GM19240 (cell line): ENCODE data around the gene LPCAT1.
"Not testable (repeated sequence)": the region's sequence is repeated elsewhere in the genome, so short reads cannot be mapped to it uniquely, and the experiment has no call there.

Source experiments
- DNase-seq: peaks from one replicate; pipeline ENCODE4 v3.0.0; 2011; ENCODE audit warnings: low spot score; ENCODE audit not compliant: insufficient read length

LPCAT1 gene

DNA sequence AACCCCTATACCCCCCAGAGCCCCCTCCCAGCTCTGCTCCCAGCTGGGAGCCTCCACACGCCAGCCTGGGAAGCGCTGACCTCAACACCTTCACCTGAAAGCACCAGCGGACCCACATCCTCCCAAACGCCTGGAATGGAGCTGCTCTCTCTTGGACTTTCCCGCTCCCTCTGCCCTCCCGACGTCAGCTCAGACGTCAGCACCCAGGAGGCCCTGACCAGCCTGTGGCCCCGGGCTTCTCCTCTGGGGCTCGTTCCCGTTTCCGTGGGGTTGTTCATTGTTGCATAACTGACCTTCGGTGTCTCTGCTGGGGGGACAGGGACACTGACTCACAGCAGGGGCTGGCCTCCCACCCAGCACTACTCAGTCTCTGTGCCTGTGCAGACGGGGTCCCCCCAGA is 43.5 kb downstream of the LPCAT1 start:
- no peak for DNase-seq

DNA sequence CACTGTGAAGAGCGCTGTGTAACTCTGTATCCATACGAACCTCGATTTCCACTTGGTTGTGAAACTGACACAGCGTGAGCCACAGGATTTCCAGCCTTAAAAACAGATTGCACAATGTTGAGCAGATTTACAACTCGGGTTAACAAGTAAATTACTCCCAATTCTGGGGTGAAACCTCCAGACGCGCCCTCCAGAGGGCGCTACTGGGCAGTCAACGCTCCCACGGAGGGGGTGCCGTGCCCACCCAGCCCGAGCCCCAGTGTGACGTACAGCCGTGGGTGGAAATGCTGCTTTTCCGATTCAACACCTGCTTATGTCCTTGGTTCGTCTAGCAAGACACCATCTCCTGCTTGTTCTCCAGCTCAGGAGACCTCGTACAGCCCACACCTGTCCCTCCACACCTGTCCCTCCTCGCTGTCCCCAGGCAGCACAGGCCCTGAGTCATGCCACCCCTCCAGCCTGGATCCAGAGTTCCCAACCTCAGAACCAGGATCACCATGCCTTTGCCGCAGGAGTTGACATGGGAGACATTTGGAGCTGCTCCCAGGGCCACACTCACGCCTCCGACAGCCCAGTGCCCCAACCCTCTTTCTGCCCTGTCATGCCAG is 44.1 kb downstream of the LPCAT1 start:
- DNase-seq = peak; percentile 64

DNA sequence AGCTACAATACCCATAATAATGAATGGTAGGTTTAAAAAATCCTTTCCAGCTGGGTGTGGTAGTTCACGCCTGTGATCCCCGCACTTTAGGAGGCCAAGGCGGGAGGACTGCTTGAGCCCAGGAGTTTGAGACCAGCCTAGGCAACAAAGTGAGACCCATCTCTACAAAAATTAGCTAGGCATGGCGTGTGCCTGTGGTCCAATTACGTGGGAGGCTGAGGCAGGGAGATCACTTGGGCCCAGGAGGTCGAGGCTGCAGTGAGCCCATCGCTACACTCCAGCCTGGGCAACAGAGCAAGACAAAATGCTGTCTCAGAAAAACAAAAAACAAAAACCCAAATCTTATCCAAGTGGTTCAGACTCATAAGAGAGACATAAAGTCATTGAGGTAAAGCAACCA is 44.7 kb downstream of the LPCAT1 start:
- DNase-seq = no peak

DNA sequence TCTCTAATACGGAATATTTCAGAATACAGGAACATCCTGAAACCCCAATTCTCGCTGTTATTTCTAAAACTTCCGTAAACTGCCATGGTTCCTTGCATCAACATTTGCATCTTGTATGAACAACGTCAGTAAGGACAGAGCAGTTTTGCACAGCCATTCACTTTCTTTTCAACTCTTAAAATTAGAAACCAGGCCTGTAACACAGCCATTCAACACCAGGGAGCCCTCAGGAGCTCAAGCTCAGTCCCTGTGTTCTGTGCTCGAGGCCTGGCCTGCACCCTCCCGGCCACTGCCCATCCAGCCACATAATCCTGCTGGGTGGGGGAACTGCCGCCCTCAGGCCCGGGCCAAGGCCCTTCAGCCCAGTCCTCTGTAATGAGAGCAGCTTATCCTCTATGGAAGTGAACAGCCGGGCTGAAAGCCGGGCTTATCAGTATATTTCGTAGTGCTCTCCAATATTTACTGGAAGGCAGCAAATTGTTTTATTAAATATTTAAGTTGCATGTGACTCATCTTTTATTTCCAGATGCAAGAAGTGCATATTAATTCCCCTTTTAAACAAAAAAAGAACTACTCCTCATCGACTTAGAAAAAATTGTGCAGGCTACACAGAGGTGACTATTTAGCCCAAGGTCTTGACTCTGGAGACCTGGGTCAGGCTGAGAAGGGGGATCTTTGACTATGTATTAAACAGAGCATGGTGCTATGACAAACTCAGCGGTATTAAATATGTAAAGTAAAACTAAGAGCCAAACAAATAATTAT is 45.3 kb downstream of the LPCAT1 start:
- DNase-seq = no peak

DNA sequence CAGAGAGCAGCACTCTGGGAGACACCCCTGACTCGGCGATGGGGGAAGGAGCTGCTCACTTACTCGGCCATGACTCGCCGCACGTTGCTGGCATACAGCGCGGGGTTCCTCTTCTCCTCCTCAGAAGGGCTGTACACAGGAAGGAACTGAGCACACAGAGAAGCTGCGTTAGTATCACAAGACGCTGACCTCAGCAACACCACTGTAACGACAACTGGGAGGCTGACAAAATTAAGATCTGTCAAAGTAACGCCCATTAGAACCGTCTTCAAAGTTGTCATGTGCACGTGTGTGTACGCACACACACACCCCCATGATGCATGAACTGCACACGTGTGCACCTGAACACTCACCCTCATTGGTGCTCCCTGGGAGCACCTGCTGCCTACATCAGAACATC is 46.4 kb downstream of the LPCAT1 start:
- no peak for DNase-seq

DNA sequence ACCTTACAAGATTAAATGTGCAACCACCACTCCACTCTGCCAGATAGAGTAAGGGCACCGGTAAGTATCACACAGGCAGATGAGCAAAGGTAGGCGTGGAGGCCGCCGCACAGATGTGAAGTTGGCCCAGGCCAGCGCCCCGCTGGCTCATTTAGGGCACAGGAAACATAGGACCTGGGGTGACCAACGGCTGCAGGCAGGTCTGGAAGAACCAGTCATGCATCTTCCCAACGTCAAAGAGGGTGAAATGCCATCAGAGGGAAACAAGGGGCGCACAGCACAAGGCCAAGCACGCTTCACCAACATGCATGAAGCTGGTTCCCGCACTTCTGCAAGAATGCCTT is 46.8 kb downstream of the LPCAT1 start:
- DNase-seq = no peak

DNA sequence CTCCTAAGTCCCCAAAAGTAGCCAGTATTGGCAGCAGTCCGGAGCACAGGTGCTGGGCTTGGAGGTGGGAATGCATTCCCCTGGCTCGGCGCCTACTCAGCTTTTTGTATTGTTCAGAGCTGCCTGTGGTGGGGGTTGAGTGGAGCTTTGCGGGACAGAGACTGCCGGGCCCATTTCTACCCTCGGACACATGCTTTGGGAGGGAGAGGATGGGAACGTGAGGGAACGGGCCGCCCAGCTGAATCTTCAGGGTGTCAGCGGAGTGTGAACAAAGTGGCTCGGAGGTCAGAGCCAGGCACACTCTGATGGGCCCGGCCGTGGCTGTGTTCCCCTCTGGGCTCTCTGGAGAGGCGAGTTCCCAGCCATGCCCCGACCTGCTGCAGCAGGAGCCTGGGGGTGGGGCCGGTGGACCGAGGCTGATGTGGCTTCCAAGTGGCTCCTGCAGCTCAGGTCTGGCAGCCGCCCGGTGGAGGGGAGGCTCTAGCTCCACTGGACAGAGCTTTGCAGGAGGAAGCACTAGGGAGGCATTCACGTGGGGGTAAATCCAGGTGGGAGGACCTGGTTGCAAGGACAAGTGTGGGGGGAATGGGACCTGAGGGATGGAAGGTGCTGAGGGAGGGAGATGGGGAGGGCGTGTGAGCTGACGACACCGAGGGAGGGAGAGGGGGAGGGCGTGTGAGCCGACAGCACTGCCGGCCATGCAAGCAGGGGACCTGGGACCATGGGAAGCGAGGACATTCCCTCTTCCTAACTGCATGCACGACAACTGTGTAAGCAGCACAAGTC is 47.4 kb downstream of the LPCAT1 start:
- DNase-seq = no peak

DNA sequence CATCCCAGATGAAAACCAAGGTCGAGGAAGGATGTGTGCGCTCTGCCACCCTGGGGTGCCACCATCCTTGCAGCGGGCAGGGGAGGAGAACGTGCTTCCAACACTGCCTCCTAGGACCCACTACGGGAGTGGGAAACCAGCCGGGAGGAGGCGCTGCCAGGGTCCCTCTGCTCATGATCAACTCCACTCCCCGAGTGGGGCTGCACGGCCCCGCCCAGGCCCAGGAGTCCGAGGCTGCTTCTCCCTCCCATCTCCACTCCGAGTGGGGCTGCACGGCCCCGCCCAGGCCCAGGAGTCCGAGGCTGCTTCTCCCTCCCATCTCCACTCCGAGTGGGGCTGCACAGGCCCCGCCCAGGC is 48.2 kb downstream of the LPCAT1 start:
- not testable (repeated sequence) for DNase-seq

DNA sequence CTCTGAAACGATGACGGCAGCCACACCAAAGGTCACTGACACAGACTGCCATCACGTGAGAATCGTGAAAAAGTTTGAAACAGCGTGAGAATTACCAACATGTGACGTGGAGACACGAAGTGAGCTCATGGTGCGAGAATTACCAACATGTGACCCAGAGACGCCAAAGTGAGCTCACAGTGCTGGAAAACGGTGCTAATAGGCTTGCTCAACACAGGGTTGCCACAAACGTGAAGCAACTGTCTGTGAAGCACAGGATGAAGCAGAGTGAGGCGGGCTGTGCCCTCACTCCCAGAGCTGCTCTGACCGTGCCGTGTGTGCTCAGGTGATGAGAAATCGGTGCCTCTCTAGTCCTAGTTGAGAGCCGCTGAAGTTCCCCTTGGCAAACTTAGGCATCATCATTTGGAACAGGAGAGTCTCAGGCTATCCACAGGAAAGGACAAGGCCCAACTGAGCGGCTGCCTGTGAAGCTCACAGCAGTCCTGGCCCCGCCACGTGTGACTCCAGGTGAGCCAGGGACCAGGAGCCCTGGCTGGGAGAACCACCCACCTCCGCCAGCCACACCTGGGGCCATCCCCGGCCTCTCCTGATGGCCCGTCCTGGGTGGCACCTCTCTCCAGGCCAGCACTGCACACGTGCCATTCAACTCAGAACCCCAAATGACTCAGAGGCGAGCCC is 48.8 kb downstream of the LPCAT1 start:
- DNase-seq = no peak

DNA sequence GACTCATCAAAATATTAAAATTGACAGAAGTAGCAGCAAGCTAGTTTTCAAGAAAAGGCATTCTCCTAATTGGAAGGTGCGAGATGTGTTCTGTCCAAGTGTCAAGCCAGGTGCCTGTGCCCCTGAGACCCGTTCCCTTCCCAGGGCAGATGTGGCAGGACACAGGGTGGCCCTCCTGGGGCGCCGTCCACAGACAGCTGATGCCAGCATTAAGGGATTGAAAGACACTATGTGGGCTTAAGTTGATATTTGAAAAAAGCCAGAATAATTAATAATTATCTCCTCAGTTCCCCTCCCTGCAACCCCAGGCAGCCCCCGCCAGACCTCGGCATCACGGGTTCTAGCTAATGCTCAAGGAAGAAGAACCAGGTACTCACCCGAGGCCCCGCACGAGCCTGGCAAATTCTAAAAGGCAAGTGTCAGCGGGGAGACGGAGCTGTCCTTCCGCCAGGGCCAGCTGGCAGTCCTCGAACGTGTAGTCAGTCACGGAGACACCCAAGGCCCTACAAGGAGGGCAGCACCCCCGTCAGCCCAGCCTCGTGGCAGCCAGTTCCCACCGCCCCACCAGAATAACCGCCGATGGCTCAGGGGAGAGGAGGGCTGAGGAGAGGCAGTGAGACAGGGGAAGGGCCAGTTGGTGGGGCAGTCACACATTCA is 49.4 kb downstream of the LPCAT1 start:
- DNase-seq = no peak

DNA sequence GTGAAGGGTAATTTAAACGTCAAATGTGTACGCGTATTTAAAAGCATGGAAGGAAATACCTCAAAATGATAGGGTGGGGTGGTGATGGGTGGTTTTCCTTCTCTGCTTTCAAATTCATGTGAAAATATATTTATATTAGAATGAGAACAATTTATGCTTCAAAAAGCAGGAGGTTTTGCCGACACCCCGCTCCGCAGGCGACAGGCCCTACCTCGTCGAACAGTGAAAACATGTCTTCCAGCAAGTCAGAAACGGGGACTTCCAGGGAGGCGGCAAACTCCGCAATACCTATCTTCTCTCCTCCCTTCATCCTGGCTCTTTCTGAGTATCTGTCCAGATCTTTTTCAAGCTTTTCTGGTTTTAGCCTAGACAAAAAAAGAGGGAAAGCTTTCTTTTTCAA is 50.0 kb downstream of the LPCAT1 start:
- DNase-seq = no peak

DNA sequence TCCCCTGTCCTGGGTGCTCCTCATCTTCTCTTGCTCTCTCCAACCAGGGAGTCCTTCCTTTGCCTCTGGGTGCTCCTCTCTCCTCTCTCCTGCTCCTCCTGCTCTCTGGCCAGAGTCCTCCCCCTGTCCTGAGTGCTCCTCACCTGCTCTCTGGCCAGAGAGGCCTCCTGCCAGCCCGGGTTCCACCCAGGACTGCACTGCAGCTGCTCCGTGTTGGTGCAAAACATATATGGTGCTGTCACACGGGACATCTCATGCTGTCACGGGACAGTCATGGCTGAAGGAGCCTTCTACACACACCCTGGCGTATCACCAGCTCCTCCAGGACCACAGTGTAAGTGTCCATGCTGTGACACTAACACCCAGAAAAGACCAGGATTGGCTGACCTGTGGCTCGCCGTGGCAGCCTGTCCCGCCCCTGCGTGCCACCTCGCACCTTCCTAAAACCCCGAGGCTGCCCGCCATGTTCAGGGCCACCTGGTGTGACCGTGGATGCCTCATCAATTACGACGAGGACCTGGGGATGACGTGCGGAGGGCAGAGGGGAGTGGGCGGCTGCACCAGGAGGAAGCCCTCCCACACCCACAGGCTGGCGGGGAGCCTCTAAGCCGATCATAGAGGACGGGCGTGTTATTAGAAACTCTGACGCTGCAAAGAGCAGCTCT is 50.7 kb downstream of the LPCAT1 start:
- no peak for DNase-seq

DNA sequence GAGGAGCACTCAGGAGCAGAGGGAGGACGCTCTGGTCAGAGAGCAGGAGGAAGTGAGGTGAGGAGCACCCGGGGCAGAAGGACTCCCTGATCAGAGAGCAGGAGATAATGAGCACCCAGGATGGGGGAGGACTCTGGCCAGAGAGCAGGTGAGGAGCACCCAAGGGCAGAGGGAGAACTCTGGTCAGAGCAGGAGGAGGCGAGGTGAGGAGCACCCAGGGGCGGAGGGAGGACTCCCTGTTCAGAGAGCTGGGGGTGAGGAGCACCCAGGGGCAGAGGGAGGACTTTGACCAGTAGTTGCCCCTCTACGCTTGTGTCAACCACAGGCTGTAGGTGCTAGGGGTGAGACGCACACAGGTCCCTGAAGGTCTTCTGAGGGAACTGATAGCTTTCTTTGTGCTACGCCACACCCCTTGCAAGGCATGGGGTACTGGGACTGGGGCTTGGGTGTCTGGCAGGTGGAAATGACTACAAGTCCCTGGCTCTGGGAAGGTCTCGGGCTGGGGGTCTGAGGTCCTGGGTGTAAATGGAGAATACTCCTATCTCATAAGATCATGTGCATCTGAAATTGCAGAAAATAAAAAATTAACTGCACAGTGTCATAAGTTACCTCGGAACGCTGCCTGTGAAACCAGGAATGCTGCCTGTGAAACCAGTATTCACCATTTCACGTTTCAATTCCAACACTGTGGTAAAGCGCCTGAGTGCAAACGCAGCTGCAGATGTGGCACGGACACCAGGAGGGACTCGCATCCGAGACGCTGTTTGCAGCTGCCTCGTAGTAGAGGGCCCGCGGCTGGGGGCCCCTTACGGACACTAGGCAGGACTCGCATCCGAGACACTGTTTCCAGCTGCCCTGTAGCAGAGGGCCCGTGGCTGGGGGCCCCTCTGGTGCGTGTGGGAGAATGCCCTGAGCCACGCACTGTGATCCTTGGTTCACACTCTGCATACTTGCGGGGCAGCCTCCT is 51.5 kb downstream of the LPCAT1 start:
- no peak for DNase-seq

DNA sequence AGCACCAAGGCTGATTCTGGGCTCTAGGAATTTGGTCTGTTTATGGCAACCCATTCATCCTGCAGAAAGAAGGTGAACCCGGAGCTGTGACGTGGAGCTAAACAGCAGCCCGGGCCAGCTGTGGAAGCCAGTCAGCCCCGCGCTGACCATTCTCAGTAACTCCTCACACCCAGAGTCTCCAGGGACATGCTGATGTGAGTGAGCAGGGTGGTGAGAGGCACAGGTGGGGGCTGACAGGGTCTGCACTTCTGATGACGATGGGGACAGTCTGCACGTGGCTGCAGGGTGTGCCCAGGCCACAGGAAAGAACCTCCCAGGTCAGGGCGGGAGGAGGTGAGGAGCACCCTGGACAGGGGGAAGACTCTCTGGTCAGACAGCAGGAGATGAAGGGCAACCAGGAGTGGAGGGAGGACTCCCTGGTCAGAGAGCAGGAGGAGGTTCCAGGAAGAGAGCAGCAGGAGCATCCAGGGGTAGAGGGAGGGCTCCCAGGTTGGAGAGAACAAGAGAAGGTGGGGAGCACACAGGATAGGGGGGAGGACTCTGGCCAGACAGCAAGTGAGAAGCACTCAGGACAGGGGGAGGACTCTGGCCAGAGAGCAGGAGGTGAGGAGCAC is 52.4 kb downstream of the LPCAT1 start:
- no peak for DNase-seq

DNA sequence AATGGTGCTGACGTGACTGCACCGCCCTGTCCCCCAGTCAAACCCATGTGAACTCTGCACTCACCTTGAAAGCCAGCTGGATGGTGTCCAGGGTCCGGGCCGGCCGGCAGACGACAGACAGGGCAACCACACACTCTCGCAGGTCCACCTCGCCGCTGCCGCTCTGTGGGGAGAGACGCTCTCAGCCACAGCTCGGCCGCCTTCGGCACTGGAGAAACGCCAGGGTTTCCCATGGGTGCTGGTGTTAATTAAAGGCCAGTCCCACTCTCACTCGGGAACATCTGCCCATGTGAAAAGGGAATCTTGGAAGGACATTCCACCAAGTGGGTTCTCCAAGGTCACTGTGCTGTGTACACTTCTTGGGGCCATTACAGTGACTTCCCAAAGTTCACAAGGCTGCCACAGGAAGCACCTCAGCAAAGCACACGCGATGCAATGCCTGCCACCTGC is 53.0 kb downstream of the LPCAT1 start:
- DNase-seq = no peak

DNA sequence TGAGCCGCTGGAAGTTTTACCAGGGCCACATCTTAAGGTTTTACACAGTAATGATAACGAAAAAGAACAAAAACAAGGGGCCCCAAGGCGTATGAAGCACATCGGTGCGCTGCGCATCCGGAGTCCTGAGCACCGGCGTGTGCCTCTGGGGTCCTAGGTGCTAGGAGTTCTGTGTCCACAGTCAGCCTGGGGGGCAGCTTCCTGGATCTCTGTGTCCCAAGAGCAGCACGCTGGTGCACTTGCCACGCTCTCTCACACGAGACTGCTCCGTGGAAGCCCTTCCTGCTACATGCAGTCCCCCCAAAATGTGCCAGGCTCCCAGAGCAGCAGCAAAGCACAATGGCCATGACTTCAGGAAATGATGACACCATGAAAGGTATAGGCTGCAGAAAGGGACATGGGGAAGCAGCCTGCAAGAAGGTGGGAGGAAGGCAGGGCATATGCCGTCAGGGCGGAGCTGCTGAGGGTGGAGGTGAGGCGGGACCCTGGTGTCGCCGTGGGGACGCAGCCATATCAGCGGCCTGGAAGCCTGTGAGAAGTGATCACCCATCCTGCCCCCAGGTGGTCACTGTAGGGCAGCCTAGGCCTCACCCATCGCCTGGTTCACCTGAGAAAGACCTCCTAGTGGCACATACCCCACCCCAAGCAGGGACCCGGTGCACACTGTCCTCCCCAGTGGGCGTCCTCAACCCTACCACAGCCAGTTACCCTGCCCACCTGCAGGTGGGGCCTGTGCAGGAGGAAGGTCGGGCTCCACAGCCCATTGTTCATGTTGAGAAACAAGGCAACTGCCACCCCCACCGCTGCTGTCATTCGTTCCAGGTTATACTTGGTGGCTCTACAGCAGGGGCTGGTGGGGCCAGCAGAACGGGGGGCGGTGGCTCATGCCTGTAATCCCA is 54.9 kb downstream of the LPCAT1 start:
- no peak for DNase-seq

DNA sequence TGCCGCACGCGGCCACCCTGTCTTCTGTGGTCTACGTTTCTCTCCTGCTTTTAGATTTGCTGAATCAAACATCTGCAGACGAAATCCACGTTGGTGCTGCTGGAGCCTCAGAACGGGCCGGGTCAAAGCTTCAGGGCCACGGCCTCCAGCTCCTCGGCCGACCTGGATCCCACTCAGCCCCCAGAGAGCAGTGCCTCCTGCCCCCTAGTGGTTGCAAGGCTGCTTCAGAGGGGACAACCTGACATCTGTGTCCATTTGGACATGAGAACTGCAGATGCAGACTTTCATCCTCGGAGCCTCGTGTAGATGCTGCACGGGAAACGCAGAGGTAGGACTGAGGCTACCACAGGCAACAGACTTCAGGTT is 55.5 kb downstream of the LPCAT1 start:
- DNase-seq = no peak
